HepG2 (cell line): ENCODE data around the gene G0S2. TPM values are rescaled to one million over a fixed set of nuclear protein-coding genes. Genes with fewer than 3 reads are reported as not detected.

Experiments used
- ATAC-seq: fragments of 200-7000 bp; cut with Tn5 transposase; 3 replicates; pipeline ENCODE4 v1.9.1; 2020; ENCODE audit warnings: mild to moderate bottlenecking, moderate library complexity
- BruUV-seq: library from RNA; stranded (reverse); fragments of 400-500 nt; replicated peaks from 2 replicates; lab custom pipeline; 2021; lab: Mats Ljungman, UMichigan
- CTCF ChIA-PET: fragments of 300-600 bp; formaldehyde crosslinking; extraction: SDS; loops from one replicate; lab custom pipeline; 2021; ENCODE audit warnings: low total read pairs, inconsistent platforms, low intra/inter-chr PET ratio; lab: Yijun Ruan, JAX
- POLR2A ChIA-PET: fragments of 350-600 bp; sonication (Branson Sonifier 250); formaldehyde crosslinking; loops from one replicate; lab custom pipeline; 2020; ENCODE audit warnings: antibody characterized with exemption, inconsistent platforms; lab: Yijun Ruan, JAX
- DNase-seq: peaks from one replicate; pipeline ENCODE4 v3.0.0-alpha.2; 2015; ENCODE audit warnings: low spot score
- FAIRE-seq: peaks from 3 replicates; lab custom pipeline; 2011; peaks lifted over from hg19 to GRCh38; lab: Jason Lieb, UNC
- H2AFZ ChIP-seq: one replicate; pipeline ENCODE4 v1.6.1; 2011; ENCODE audit warnings: low read length, inconsistent platforms
- H3K27ac ChIP-seq: fragments of 300-600 bp; 3 replicates; pipeline ENCODE4 v1.8.0; 2011; ENCODE audit warnings: mixed run types, mild to moderate bottlenecking, mixed read lengths, low read length, inconsistent platforms; ENCODE audit not compliant: insufficient read depth; ENCODE audit errors: extremely low read length
- H3K27me3 ChIP-seq, 2 experiments: fragments of 200-600 bp in 1 of 2; 2 replicates in 1 of 2; 3 replicates in 1 of 2; pipeline versions ENCODE4 v1.6.0 to v1.8.0; 2011; ENCODE audit warnings: low read length in 2 of 2, mild to moderate bottlenecking in 2 of 2, moderate library complexity in 2 of 2, inconsistent platforms in 1 of 2; ENCODE audit not compliant: insufficient read depth in 2 of 2, control insufficient read depth in 1 of 2
- H3K36me3 ChIP-seq, 2 experiments: fragments of 200-600 bp in 1 of 2; replicated peaks in 1 of 2; 2 replicates in 1 of 2; 3 replicates in 1 of 2; pipeline versions ENCODE4 v1.5.1 to v1.8.0; 2011; ENCODE audit warnings: low read length in 2 of 2, inconsistent platforms in 1 of 2; ENCODE audit not compliant: insufficient read depth in 2 of 2, control insufficient read depth in 1 of 2
- H3K4me1 ChIP-seq: 2 replicates; pipeline ENCODE4 v1.5.1; 2012; ENCODE audit warnings: low read length, inconsistent platforms; ENCODE audit not compliant: insufficient read depth
- H3K4me2 ChIP-seq: 2 replicates; pipeline ENCODE4 v1.6.0; 2011; ENCODE audit warnings: low read depth, low read length, inconsistent platforms
- H3K4me3 ChIP-seq, 3 experiments: fragments of 200-600 bp in 1 of 3; sonication (generic), shearing (Covaris generic) in 1 of 3; replicated peaks in 1 of 3; 2 replicates each; pipeline ENCODE4 v1.5.1; 2011 to 2016; ENCODE audit warnings: low read length in 3 of 3, inconsistent platforms in 2 of 3, low read depth in 2 of 3, mild to moderate bottlenecking in 2 of 3, control low read depth in 1 of 3, mixed read lengths in 1 of 3; ENCODE audit not compliant: insufficient read depth in 1 of 3
- H3K79me2 ChIP-seq: one replicate; pipeline ENCODE4 v1.6.1; 2011; ENCODE audit warnings: low read length, inconsistent platforms; ENCODE audit not compliant: insufficient read depth
- H3K9ac ChIP-seq: 2 replicates; pipeline ENCODE4 v1.6.0; 2011; ENCODE audit warnings: mild to moderate bottlenecking, low read depth, low read length, inconsistent platforms; ENCODE audit not compliant: insufficient read depth
- H3K9me3 ChIP-seq: 2 replicates; pipeline ENCODE4 v1.5.1; 2012; ENCODE audit warnings: mild to moderate bottlenecking, low read length
- H4K20me1 ChIP-seq: 2 replicates; pipeline ENCODE4 v1.6.0; 2011; ENCODE audit warnings: inconsistent platforms, mild to moderate bottlenecking, low read length, moderate library complexity; ENCODE audit not compliant: insufficient read depth
- CREB3 ChIP-seq: sonication (generic); formaldehyde crosslinking; IDR thresholded peaks from 2 replicates; pipeline ENCODE4 v1.5.0; 2020; ENCODE audit warnings: missing genetic modification reagents
- KLF12 ChIP-seq: sonication (generic); formaldehyde crosslinking; IDR thresholded peaks from 2 replicates; pipeline ENCODE4 v1.4.0; 2020; ENCODE audit warnings: missing genetic modification reagents, borderline replicate concordance
- NFRKB ChIP-seq: fragments of 450-650 bp; IDR thresholded peaks from 2 replicates; pipeline ENCODE4 v1.6.1; 2017
- PHF21A ChIP-seq: sonication (generic); formaldehyde crosslinking; IDR thresholded peaks from 2 replicates; pipeline ENCODE4 v1.5.0; 2020; ENCODE audit warnings: mild to moderate bottlenecking, missing genetic modification reagents
- PHF8 ChIP-seq: sonication (generic); formaldehyde crosslinking; IDR thresholded peaks from 2 replicates; pipeline ENCODE4 v1.5.0; 2020; ENCODE audit warnings: missing genetic modification reagents
- SIN3A ChIP-seq: IDR thresholded peaks from 2 replicates; pipeline ENCODE4 v1.6.1; 2011; ENCODE audit warnings: low read depth, mild to moderate bottlenecking, control low read depth, low read length, borderline replicate concordance
- SMAD1 ChIP-seq: sonication (generic); formaldehyde crosslinking; IDR thresholded peaks from 2 replicates; pipeline ENCODE4 v1.4.0; 2020; ENCODE audit warnings: missing genetic modification reagents, low read depth, mild to moderate bottlenecking, borderline replicate concordance
- ZNF331 ChIP-seq: sonication (generic); formaldehyde crosslinking; IDR thresholded peaks from 2 replicates; pipeline ENCODE4 v1.4.0; 2020; ENCODE audit warnings: missing genetic modification reagents
- WGBS: methylation state at CpG from one replicate; pipeline ENCODE4 v1.1.6; 2017; ENCODE audit warnings: low lambda C conversion rate; 5-methylcytosine and 5-hydroxymethylcytosine counted together
- in situ Hi-C: cut with HindIII; loops from 2 replicates; pipeline ENCODE4 v1.10.0; 2017; ENCODE audit warnings: low pct_unique_long_range_greater_than_20kb; ENCODE audit not compliant: extremely low pct_ligation_motif_present
- intact Hi-C: fragments of 100-400 bp; cut with micrococcal nuclease; formaldehyde crosslinking; loops from one replicate; pipeline ENCODE4 v1.10.0; 2022; ENCODE audit not compliant: unreplicated experiment
- polyA plus RNA-seq, 8 experiments: library from polyadenylated mRNA; depleted of rRNA in 3 of 8; stranded (reverse) in 7 of 8; unstranded in 1 of 8; fragments of >200 nt; fragmentation: Illumina TruSeq in 4 of 8; extraction: Trizol in 4 of 8; gene quantifications; 2 replicates each; pipeline versions ENCODE4 v1.2.1 to v1.2.3, GENCODE V29; 2011 to 2016; ENCODE audit warnings: low read depth in 4 of 8, missing spikeins in 1 of 8, mixed read lengths in 1 of 8; ENCODE audit not compliant: insufficient read depth in 1 of 8
- total RNA-seq, 5 experiments: library from RNA; depleted of rRNA; stranded (reverse); fragments of >200 nt; fragmentation: Illumina TruSeq; extraction: Trizol; gene quantifications; 2 replicates each; pipeline ENCODE4 v1.2.3, GENCODE V29; 2016; ENCODE audit warnings: low read depth in 1 of 5

G0S2 gene
- total and polyA plus RNA-seq, 2 of the 13 experiments (the other 11 are each of a cell fraction or from before 2014, with no cell fraction given) = not detected

- ATAC-seq (no peak), FAIRE-seq (no peak), DNase-seq (no peak)
- WGBS = 30% methylated on average over 5 of the region's 5 CpGs
- Histone ChIP-seq H3K4me2 (no peak overlapping the region), H3K36me3 (no peaks in the 10 kb centered on the region), H4K20me1 (no peaks in the 10 kb centered on the region), H3K4me1 (peaks cover 27% of the 10 kb centered on the region), H3K27me3 (peaks cover 2 to 3% of the 10 kb centered on the region in 2 experiments; a peak in 1 of 5 replicates), H2AFZ (no peak overlapping the region), H3K79me2 (no peaks in the 10 kb centered on the region), H3K4me3 (no peak overlapping the region), H3K9ac (no peak overlapping the region), H3K27ac (no peak overlapping the region), H3K9me3 (no peaks in the 10 kb centered on the region)
- ChIA-PET POLR2A (no interaction called here), CTCF (no interaction called here)
- BruUV-seq = no TSS peak
- intact Hi-C loops = no loop called here
- no peak for TF ChIP-seq SMAD1 (CRISPR knock-in tag)
- no peak for TF ChIP-seq PHF21A
- no peak for TF ChIP-seq ZNF331 (CRISPR knock-in tag)
- in situ Hi-C loops = no loop called here
These were observed 15.3 kb upstream of the G0S2 start for GRCh38 chr1:209659909-209660308.

GRCh38 chr1:209661071-209661470 lies 14.1 kb upstream of the G0S2 start:
- no peak overlapping the region for H3K9ac ChIP-seq
- H4K20me1 ChIP-seq = no peaks in the 10 kb centered on the region
- no peak overlapping the region for H2AFZ ChIP-seq
- intact Hi-C loops = no loop called here
- H3K27me3 ChIP-seq = 0 out of 5 replicates have a peak, but pooled peaks cover 0 to 3% of the 10 kb centered on the region in 2 experiments
- FAIRE-seq = no peak
- H3K4me2 ChIP-seq = no peak overlapping the region
- H3K9me3 ChIP-seq = no peaks in the 10 kb centered on the region
- H3K27ac ChIP-seq = no peak overlapping the region
- ChIA-PET POLR2A (no interaction called here), CTCF (no interaction called here)
- peaks cover 23% of the 10 kb centered on the region for H3K4me1 ChIP-seq
- no TSS peak for BruUV-seq
- H3K4me3 ChIP-seq = no peak overlapping the region
- 48% methylated on average over 1 of the region's 1 CpG for WGBS
- TF ChIP-seq KLF12 (CRISPR knock-in tag) (no peak), PHF8 (CRISPR knock-in tag) (no peak), NFRKB (no peak), SIN3A (no peak), CREB3 (CRISPR knock-in tag) (no peak)
- in situ Hi-C loops = no loop called here
- H3K79me2 ChIP-seq = no peaks in the 10 kb centered on the region
- H3K36me3 ChIP-seq = no peaks in the 10 kb centered on the region
- ATAC-seq = no peak
- no peak for DNase-seq
